Osteoblast (primary cell): ENCODE results near the gene ABCC4. TPM values are rescaled to one million over a fixed set of nuclear protein-coding genes. Genes with fewer than 3 reads are reported as not detected.

Experiments used
- DNase-seq: peaks from one replicate; pipeline ENCODE4 v3.0.0; 2011; ENCODE audit warnings: low spot score, mixed read lengths; ENCODE audit not compliant: insufficient read length; ENCODE audit errors: missing footprints
- H2AFZ ChIP-seq: 2 replicates; pipeline ENCODE4 v1.6.0; 2011; ENCODE audit warnings: mild to moderate bottlenecking, low read length
- H3K27ac ChIP-seq: 2 replicates; pipeline ENCODE4 v1.5.1; 2011; ENCODE audit warnings: mild to moderate bottlenecking, low read depth, low read length, moderate library complexity
- H3K27me3 ChIP-seq: 2 replicates; pipeline ENCODE4 v1.6.0; 2012; ENCODE audit warnings: mild to moderate bottlenecking, control low read depth, inconsistent platforms, low read length, moderate library complexity; ENCODE audit not compliant: insufficient read depth
- H3K36me3 ChIP-seq: 2 replicates; pipeline ENCODE4 v1.5.1; 2011; ENCODE audit warnings: mild to moderate bottlenecking, low read length, control low read depth, moderate library complexity; ENCODE audit not compliant: insufficient read depth
- H3K4me1 ChIP-seq: 2 replicates; pipeline ENCODE4 v1.5.1; 2011; ENCODE audit warnings: mild to moderate bottlenecking, low read length, control low read depth, moderate library complexity; ENCODE audit not compliant: insufficient read depth
- H3K4me2 ChIP-seq: 2 replicates; pipeline ENCODE4 v1.6.0; 2011; ENCODE audit warnings: mild to moderate bottlenecking, low read length; ENCODE audit not compliant: insufficient read depth
- H3K4me3 ChIP-seq: fragments of 200-600 bp; sonication (generic); 3 replicates; pipeline ENCODE4 v1.5.1; 2012; ENCODE audit warnings: mild to moderate bottlenecking, low read length, inconsistent platforms; ENCODE audit not compliant: insufficient read depth
- H3K79me2 ChIP-seq: 2 replicates; pipeline ENCODE4 v1.6.0; 2012; ENCODE audit warnings: mild to moderate bottlenecking, low read length, control low read depth, inconsistent platforms; ENCODE audit not compliant: insufficient read depth
- H3K9me3 ChIP-seq: 2 replicates; pipeline ENCODE4 v1.5.1; 2011; ENCODE audit warnings: low read depth, low read length, control low read depth
- H4K20me1 ChIP-seq: 2 replicates; pipeline ENCODE4 v1.6.0; 2012; ENCODE audit warnings: mild to moderate bottlenecking, low read length, control low read depth; ENCODE audit not compliant: insufficient read depth
- CTCF ChIP-seq: IDR thresholded peaks from 2 replicates; pipeline ENCODE4 v1.5.1; 2011; ENCODE audit warnings: mild to moderate bottlenecking, low read depth, low read length, moderate library complexity; ENCODE audit errors: extremely low read depth
- total RNA-seq: library from RNA; depleted of rRNA; stranded (reverse); fragments of >200 nt; gene quantifications from 2 replicates; pipeline ENCODE4 v1.2.3, GENCODE V29; 2012

ABCC4 gene
- total RNA-seq, 1 donor = 27.5 TPM

GRCh38 chr13:95184317-95184716, 116.9 kb downstream of the ABCC4 start:
- no peaks in the 10 kb centered on the region for H3K36me3 ChIP-seq
- no peak for DNase-seq
- no peak overlapping the region for H3K27ac ChIP-seq
- H3K4me3 ChIP-seq = no peak overlapping the region
- H4K20me1 ChIP-seq = no peaks in the 10 kb centered on the region
- H3K9me3 ChIP-seq = no peaks in the 10 kb centered on the region
- no peak overlapping the region for H2AFZ ChIP-seq
- no peak overlapping the region for H3K4me2 ChIP-seq
- H3K4me1 ChIP-seq = no peaks in the 10 kb centered on the region
- TF ChIP-seq CTCF = no peak
- H3K27me3 ChIP-seq = no peaks in the 10 kb centered on the region
- no peaks in the 10 kb centered on the region for H3K79me2 ChIP-seq

GRCh38 chr13:95182570-95183265, 118.5 kb downstream of the ABCC4 start:
- Histone ChIP-seq H3K36me3 (peaks cover 2% of the 10 kb centered on the region), H3K4me2 (no peak overlapping the region), H2AFZ (no peak overlapping the region), H3K79me2 (no peaks in the 10 kb centered on the region), H3K9me3 (no peaks in the 10 kb centered on the region), H3K27ac (no peak overlapping the region), H3K27me3 (no peaks in the 10 kb centered on the region), H4K20me1 (no peaks in the 10 kb centered on the region), H3K4me3 (no peak overlapping the region), H3K4me1 (no peaks in the 10 kb centered on the region)
- DNase-seq = no peak
- TF ChIP-seq CTCF = no peak

DNA sequence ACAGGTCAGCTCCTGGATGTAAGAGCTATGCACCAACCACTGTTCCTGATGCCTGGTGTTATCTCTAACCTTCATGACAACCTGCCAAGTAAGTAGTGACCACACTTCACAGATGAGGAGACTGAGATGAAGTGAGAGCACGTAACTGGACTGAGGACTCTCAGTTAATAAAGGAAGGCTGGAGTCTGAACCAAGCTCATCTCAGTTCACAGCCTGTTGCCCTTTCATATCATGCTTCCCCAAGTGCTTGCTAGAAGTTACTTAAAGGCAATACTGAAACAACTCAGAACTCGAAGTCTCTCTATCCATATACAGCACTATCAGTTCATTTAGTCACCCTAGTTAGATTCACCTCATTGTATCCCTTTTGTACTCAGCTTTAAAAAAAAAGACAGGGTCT, 119.7 kb downstream of the ABCC4 start:
- Histone ChIP-seq H3K27me3 (no peaks in the 10 kb centered on the region), H3K79me2 (no peaks in the 10 kb centered on the region), H3K4me2 (no peak overlapping the region), H3K4me1 (no peaks in the 10 kb centered on the region), H3K9me3 (no peaks in the 10 kb centered on the region), H3K36me3 (peaks cover 3% of the 10 kb centered on the region), H3K4me3 (no peak overlapping the region), H2AFZ (no peak overlapping the region), H4K20me1 (no peaks in the 10 kb centered on the region), H3K27ac (no peak overlapping the region)
- DNase-seq = no peak
- no peak for TF ChIP-seq CTCF

DNA sequence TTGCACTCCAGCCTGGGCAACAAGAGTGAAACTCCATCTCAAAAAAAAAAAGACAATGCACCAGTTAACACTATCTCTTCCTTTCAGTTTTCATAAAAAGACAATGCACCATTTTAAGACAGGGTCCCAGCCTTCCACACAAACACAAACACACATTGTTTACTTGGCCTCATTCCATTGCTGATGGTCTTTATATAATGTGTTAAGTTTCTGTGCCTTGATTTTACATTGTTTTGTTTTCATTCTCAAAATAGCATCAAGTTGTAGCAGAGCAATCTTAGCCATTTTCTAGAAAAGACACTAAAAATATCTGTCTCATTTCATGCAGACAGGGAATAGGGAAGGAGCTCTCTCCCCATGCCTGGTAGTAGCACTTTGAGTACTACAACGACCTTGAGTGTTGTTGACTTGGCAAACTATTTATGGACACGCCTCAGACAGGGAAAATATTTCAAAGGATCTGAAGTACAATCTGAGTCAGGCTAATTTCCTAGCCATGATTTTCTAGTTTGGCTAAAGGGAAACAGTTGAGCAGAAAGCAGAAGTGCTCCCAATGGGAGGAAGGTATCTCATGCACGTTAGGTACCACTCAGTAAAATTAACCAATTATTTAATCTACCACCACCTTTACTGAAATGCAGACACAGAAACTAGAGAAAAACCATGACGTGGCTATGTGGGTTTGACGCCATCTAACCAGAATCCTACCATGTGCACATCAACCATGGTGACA, 120.6 kb downstream of the ABCC4 start:
- Histone ChIP-seq H2AFZ (no peak overlapping the region), H3K27ac (no peak overlapping the region), H3K79me2 (no peaks in the 10 kb centered on the region), H3K9me3 (no peaks in the 10 kb centered on the region), H3K36me3 (peaks cover 3% of the 10 kb centered on the region), H3K4me3 (no peak overlapping the region), H3K27me3 (no peaks in the 10 kb centered on the region), H4K20me1 (no peaks in the 10 kb centered on the region), H3K4me2 (no peak overlapping the region), H3K4me1 (no peaks in the 10 kb centered on the region)
- no peak for TF ChIP-seq CTCF
- no peak for DNase-seq
